GDM1 (cell line): Measurements from ENCODE around the gene KRT32.
"Not testable (repeated sequence)": the region's sequence is repeated elsewhere in the genome, so short reads cannot be mapped to it uniquely, and the experiment has no call there.

Experiments
- DNase-seq: peaks from one replicate; lab custom pipeline; 2025; lab: John Stamatoyannopoulos, UW

KRT32 gene

DNA sequence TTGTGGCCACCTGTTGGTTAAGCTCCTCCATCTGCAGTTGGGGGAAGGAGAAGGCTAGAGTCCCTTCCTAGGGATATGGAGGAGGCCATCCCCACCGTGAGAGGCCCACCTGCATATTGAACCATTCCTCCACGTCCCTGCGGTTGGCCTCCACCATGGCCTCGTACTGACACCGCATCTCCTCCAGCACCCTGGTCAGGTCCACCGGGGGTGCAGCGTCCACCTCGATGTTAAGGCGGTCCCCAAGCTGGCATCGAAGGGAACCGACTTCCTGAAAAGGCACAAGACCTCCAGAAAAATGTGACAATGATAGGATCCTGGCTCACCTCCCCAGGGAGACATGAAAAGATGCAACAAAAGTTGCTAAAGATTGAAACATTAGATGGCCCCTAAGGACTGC lies 3.0 kb downstream of the KRT32 start:
- DNase-seq, result no peak

GRCh38 chr17:41463746-41464145 lies 3.4 kb downstream of the KRT32 start:
- no peak for DNase-seq

DNA sequence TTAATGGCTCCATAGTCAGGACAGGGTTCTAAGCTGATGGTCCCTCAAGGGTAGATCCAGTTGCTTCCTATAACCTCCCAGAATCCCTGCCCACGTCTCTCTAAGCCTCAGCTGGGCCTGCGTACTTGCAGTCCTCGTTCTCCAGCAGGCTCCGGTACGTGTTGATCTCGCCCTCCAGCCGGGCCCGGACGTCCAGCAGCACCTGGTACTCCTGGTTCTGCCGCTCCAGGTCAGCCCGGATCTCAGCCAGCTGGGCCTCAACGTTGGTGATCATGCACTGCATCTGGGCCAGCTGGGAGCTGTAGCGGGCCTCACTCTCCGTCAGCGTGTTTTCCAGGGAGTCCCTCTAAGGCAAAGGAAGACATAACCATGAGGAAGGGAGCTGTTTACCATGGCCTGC lies 4.5 kb downstream of the KRT32 start:
- no peak for DNase-seq

- no peak for DNase-seq
Measured at GRCh38 chr17:41457676-41458075, 9.5 kb downstream of the KRT32 start.

DNA sequence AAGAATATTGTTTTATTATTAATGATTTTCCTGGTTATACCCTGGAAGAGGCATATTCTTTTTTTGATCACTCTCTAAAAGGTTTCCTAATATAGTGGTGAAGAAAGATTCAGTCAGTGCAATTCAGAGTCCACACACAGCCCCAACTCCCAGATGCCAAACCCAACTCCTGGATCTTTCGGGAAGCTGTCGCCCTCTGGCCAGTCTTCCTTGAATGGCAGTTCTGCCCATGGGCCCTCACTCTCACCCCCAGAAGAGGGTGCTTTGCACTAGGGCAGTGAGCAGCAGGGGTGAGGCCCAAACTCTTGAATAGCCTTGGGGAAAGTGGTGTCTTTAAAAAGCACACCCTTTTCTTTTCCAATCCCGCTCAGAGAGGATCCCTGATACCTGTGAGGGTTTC lies 11.0 kb downstream of the KRT32 start:
- DNase-seq, result no peak

DNA sequence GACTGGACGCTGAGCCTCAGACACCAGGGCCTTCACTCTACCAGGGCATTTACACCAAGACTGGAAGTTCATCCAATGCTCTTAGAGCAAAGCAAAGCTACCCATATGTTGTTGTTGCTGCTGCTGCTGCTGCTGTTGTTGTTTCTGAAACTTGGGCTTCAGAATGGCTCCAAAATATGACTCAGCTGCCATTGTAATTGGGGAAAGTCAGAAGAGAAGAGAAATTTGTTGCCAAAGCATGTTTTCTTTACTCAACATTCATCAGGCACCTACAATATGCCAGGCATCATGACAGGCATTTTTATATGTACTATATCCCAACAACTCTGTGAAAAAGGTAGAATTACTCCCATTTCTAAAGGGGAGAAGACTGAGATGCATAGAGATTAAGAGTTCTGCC lies 11.9 kb downstream of the KRT32 start:
- DNase-seq, result no peak

DNA sequence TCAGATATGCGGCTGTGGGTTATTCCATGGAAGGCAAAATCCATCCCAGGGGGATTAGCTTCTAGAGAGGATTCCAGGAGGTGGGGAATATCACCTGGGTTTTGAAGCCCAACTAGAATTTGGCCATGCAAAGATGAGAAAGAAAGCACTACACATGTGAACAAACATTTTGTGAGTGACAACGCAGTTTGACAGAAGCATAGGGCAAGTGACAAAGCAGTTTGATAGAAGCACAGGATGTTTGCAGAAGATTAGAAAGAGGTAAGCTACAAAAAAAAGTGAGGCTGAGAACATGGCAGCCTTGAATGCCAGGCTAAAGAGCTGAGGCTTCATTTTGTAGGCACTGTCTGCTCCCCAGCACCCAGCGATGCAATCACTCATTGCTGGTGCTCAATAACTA lies 14.1 kb downstream of the KRT32 start:
- DNase-seq, result no peak

DNA sequence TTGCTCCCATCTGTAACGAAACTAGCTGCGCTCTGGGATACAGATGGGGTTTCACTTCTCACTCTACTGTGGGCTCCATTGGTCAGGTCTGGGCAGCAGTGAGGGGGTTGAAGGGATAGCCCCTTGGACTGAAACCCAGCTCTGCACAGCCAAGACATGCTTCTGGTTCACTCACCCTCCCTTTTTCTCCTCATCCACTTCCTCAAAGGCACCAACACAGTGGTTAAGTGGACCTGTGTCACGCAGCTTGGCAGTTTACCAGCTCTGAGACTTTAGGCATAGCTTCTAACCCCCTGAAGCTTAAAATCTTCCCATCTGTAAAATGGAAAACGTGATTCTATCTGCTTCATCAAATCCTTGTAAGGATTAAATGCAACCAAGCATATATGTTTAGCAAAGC lies 14.9 kb downstream of the KRT32 start:
- DNase-seq, result peak; percentile 25

DNA sequence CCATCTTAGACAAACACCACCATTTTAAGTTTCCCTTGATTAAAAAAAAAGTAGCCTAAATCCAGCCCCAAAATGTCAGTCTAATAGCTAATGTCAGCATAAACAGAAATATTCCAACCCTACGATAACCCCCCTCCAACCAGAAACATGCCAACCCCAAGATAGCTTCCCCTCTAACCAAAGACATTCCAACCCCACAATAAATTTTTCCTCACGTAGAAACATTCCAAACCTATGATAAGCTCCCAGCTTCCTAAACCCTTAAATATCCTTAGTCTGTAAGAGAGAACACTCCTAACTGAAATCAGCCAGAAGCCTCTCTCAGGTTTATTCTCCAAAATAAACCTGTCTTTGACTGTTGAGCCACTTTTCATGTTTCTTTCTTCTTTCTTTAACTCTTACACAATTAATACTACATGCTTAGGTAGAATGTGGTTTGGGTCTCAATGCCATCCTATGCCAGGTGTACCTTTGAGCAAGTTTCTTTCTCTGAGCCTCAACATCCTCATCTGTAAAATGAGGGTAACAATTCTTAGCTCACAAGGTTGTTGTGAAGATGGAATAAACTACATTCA lies 15.9 kb downstream of the KRT32 start:
- no peak for DNase-seq

- no peak for DNase-seq
Measured at GRCh38 chr17:41449008-41449407, 18.2 kb downstream of the KRT32 start.

DNA sequence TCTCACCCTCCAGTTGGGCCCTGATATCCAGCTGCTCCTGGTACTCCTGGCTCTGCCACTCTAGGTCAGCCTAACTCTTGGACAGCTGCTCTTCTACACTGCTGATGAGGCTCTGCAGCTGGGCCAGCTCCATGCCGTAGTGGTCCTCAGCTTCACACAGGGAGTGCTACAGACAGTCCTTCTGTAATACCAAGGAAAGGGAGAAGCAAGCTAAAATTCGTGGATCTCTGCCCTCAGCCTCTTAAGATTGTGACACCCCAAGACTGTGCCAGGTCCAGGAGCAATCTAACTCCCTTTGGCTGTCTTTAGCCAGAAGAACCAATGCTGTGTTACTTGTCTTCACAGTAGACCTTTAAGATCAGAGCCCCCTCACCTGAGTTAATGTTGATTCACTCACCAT lies 18.7 kb downstream of the KRT32 start:
- no peak for DNase-seq

DNA sequence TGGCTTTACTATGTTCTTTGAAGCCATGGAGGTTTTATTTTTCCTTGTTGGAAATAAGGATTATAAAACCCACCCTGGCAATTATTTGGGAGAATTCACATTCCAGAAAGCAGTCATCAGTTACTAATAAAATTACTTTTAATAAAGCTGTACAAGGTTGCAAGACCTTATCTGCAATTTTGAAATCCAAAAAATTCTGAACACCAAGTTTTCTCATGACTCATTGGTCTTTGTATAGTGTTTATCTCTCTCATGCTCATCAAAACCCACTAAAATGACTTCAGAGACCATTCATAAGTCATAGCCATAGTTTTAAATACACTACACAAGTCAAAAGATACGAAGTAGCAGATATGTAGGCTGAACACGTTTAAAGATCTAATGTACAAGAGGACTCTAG lies 20.4 kb downstream of the KRT32 start:
- no peak for DNase-seq

DNA sequence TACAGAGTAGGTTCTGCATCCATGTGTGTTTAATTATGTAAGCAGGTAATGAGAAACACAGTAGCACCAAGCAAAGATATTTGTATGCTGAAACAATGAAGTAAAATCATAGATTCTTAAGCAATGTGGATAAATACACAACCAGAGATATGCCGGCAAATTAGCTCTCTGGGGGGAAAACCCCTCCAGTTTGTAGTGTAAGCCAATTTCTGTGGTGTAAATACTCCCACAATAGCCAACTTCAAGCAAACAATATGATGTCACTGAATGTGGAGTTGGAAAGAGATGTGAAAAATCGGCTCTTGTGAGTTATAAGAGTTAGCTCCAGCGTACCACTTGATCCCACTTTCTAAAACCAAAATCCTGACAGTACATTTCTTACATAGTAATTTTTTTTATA lies 22.5 kb downstream of the KRT32 start:
- DNase-seq, result no peak

DNA sequence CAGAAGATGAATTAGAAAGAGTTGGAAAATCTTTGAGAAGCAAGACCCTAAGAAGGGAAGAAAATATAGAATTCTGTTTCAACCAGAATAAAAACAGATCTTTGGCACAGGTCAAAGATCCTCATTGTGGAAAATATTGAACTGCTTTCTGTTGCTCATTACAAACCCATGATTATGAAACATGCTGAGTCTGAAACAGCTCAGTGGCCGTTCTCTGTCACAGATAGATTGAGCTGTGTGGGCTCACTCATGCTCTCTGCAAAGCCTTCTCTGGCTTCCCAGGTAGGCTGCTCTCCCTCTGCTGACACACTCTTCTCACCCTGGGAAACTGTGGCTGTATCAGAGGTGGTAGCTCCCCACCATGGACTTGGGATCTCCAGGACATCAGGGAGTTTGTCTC lies 23.0 kb downstream of the KRT32 start:
- no peak for DNase-seq

DNA sequence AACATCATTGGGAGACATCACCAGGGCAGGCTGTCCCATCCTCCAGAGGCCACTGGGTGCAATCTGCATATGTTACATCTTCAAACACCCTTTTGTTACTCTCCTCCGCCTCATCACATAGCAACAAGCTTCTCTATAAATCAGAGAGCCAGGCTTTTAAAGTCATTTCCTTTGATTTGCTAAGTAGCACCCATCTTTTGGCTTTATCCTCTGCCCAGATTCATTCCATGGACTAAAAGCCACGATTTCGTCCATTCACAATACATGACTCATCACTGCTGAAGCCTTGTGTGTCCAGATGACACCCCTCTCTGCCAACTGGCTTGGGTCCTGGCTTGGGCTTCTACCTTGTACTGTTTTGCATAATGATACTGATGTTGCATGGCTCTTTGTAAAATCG lies 24.4 kb downstream of the KRT32 start:
- DNase-seq, result no peak

DNA sequence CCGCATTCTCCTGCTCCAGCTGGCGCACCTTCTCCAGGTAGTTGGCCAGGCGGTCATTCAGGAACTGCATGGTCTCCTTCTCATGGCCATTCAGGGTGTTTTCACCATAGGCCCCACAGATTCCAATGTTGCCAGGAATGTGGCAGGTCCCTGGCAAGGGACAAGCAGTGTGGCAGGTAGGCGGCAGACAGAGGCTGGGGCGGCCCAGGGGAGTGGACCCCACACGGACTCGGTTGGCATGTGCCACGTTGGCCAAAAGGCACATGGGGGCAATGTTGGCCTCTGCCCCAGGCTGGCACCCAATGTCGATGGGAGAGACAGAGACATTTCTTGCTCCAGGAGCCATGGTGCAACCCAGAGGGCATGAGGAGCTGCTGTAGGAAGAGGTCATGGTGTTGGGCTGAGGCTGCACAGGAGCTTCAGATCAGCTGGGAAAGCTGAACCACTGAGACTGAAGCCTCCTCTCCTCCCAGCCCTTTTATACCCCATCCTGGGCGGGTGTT lies 26.6 kb downstream of the KRT32 start, which contains the start of gene KRT38:
TSS of gene KRT38 (minus strand) at position 453 of the 503 bp plus-strand sequence. CDS start at position 391, 62 bp downstream.
- DNase-seq, result no peak

GRCh38 chr17:41439375-41439774 lies 27.8 kb downstream of the KRT32 start:
- DNase-seq, result no peak

- no peak for DNase-seq
Measured at GRCh38 chr17:41437769-41438168, 29.4 kb downstream of the KRT32 start.

DNA sequence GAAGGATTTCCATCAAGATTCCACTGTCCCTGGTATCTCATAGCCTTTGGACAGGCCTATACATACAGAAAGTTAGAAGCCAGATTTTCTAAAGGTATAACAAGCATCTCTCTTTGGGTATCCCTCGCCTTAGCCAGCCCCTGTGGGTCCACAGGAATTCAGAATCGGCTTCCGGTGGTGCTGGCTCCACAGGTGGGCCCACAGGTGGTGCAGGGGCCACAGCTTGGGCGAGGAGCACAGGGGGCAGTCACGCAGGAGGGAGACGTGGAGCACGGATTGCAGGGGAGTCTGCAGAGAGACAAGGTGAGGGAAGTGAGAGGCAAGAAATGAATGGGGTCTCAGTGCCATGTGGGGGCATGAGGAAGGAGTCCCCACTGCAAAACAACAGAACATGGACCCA lies 29.9 kb downstream of the KRT32 start:
- DNase-seq, result no peak

DNA sequence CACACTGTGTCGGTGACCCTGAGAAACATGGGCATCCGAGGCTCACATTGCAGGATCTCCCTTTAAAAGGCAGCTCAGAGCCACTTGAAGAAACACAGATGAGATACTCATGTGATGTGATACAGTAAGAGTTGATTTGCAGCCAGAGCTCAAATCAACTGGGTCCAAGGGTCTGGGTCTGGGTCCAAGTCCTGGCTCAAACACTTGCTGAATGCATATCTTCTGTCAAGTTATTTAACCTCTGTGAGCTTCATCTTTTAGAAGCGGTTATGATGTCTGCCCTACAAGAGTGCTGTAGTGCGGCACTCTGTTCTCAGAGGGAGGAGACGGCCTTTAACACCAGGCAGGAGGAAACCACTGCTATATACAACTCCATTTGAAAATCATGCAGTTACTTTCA lies 32.8 kb downstream of the KRT32 start:
- DNase-seq, result no peak

GRCh38 chr17:41434005-41434404 lies 33.2 kb downstream of the KRT32 start:
- DNase-seq, result no peak

DNA sequence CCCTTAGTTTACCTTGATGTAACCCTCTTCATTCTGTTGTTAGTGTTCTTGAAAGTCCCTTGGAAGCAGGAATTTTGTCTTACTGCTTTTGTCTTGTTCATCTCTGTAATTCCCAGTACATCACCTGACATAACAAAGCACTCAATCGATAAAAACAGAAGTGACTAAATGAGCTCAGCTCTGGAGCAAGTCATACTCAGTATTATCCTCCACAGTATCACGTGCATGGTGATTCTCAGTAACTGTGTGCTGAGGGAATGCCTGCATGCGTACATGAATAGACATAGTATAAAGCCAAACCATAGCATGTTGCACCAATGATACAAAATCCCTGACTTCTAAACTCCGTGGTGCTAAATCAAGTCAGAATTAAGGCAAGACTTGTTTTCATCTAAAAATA lies 33.6 kb downstream of the KRT32 start:
- no peak for DNase-seq

- DNase-seq, result not testable (repeated sequence)
Measured at GRCh38 chr17:41430376-41430775, 36.8 kb downstream of the KRT32 start.

GRCh38 chr17:41429667-41430066 lies 37.5 kb downstream of the KRT32 start:
- no peak for DNase-seq
